ENCODE measurements around the gene DEDD.
A peak's percentile ranks its signal among the peaks of the same experiment; 100 is the strongest.

The DEDD gene

DNA sequence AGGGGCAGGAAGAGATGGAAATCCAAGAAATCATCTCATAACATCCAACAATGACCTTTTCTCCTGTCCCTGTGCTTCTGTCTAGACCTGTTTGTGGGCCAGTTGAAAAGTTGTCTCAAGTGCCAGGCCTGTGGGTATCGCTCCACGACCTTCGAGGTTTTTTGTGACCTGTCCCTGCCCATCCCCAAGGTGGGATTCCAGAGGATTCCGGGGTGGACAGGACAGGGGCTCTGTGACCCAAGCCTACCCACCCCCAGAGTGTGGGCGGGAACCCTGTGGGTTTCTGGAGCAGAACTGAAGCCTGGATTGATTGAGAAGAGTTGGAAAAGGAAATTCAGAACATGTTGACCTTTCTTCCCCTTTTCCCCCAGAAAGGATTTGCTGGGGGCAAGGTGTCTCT, 31.3 kb upstream of the DEDD start:
- H3K4me3 ChIP-seq (ENCODE audit: low read depth, low read length), result no peak overlapping the region
- TF ChIP-seq, protein P1, sequence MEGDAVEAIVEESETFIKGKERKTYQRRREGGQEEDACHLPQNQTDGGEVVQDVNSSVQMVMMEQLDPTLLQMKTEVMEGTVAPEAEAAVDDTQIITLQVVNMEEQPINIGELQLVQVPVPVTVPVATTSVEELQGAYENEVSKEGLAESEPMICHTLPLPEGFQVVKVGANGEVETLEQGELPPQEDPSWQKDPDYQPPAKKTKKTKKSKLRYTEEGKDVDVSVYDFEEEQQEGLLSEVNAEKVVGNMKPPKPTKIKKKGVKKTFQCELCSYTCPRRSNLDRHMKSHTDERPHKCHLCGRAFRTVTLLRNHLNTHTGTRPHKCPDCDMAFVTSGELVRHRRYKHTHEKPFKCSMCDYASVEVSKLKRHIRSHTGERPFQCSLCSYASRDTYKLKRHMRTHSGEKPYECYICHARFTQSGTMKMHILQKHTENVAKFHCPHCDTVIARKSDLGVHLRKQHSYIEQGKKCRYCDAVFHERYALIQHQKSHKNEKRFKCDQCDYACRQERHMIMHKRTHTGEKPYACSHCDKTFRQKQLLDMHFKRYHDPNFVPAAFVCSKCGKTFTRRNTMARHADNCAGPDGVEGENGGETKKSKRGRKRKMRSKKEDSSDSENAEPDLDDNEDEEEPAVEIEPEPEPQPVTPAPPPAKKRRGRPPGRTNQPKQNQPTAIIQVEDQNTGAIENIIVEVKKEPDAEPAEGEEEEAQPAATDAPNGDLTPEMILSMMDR (IDR thresholded peaks at IDR 0.05; ENCODE audit: borderline replicate concordance, insufficient read depth, low read depth, low read length), result no peak

DNA sequence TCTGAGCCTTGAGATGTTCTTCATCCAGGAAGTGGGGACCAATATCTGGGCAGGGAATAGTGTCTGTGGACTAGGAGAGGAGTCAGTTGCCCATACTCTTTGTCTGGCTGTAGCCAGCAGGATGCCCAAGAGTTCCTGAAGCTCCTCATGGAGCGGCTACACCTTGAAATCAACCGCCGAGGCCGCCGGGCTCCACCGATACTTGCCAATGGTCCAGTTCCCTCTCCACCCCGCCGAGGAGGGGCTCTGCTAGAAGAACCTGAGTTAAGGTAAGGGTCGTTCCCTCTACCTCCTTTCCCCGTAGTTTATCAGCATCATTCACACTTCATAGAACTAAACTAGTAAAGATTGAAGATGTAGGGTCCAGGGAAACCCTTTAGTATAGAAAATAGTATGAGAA, 30.3 kb upstream of the DEDD start:
- TF ChIP-seq, protein P1 (IDR thresholded peaks at IDR 0.05; ENCODE audit: borderline replicate concordance, insufficient read depth, low read depth, low read length), result no peak
- no peak overlapping the region for H3K4me3 ChIP-seq (ENCODE audit: low read depth, low read length)

DNA sequence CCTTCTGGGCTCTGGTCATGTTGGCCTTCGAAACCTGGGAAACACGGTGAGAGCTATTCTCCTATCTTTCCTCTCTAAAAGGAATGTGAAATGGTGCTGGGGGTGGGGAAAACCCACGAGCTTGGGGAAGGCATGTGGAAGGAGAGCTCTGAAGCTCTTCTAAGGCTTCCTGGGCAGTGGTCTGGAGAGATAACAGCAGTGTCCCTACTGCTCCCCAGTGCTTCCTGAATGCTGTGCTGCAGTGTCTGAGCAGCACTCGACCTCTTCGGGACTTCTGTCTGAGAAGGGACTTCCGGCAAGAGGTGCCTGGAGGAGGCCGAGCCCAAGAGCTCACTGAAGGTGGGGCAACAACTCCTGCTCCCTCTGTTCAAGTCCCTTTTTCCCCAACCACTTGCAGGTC, 29.6 kb upstream of the DEDD start:
- TF ChIP-seq, protein P1 (IDR thresholded peaks at IDR 0.05; ENCODE audit: borderline replicate concordance, insufficient read depth, low read depth, low read length), result no peak

DNA sequence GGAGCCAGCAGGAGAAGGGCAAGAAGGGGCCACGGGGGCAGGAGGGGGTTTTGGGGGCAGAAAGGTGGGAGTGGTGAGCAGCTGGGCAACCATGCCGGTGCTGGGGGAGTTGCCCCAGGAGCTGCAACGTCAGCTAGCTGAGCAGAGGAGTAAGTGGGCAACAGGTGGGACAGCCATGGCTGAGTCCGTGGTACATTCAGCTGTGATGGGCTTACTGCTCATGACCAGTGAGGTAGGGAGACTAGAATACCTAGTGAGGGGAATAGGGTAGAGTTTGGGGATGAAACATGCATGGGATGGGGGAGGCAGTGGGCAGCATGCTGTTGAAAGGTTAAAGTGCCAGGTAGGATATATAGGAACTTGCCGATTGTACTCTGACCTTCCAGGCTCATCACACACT, 29.2 kb upstream of the DEDD start:
- no peak overlapping the region for H3K4me3 ChIP-seq (ENCODE audit: low read depth, low read length)
- TF ChIP-seq, protein P1 (IDR thresholded peaks at IDR 0.05; ENCODE audit: borderline replicate concordance, insufficient read depth, low read depth, low read length), result no peak

More for the DNA sequence above, 29.6 kb upstream of the DEDD start:
- no peak overlapping the region for H3K4me3 ChIP-seq (ENCODE audit: low read depth, low read length)

DNA sequence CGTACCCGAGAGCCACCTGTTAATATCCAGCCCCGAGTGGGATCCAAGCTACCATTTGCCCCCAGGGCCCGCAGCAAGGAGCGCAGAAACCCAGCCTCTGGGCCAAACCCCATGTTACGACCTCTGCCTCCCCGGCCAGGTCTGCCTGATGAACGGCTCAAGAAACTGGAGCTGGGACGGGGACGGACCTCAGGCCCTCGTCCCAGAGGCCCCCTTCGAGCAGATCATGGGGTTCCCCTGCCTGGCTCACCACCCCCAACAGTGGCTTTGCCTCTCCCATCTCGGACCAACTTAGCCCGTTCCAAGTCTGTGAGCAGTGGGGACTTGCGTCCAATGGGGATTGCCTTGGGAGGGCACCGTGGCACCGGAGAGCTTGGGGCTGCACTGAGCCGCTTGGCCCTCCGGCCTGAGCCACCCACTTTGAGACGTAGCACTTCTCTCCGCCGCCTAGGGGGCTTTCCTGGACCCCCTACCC, 28.2 kb upstream of the DEDD start:
- no peak overlapping the region for H3K4me3 ChIP-seq (ENCODE audit: low read depth, low read length)
- TF ChIP-seq, protein P1 (IDR thresholded peaks at IDR 0.05; ENCODE audit: borderline replicate concordance, insufficient read depth, low read depth, low read length), result no peak

DNA sequence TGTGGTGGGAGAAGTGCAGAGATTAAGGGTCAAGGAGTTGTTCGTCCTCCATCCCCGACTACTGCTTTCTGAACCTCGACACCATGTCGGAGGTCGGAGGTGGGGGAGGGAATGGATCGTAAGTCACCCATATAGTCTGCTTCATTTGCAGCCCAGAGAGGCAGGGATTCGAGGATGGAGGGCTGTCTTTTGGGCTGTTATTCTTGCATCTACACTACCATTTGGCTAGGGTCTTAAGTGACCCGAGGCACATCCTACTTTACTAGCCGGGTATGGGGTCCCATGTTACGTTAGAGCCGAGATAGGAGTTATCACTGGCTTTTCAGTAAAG, 27.4 kb upstream of the DEDD start:
- TF ChIP-seq, protein P1 (IDR thresholded peaks at IDR 0.05; ENCODE audit: borderline replicate concordance, insufficient read depth, low read depth, low read length), result no peak
- peak overlapping the region; percentile 76 for H3K4me3 ChIP-seq (ENCODE audit: low read depth, low read length)

DNA sequence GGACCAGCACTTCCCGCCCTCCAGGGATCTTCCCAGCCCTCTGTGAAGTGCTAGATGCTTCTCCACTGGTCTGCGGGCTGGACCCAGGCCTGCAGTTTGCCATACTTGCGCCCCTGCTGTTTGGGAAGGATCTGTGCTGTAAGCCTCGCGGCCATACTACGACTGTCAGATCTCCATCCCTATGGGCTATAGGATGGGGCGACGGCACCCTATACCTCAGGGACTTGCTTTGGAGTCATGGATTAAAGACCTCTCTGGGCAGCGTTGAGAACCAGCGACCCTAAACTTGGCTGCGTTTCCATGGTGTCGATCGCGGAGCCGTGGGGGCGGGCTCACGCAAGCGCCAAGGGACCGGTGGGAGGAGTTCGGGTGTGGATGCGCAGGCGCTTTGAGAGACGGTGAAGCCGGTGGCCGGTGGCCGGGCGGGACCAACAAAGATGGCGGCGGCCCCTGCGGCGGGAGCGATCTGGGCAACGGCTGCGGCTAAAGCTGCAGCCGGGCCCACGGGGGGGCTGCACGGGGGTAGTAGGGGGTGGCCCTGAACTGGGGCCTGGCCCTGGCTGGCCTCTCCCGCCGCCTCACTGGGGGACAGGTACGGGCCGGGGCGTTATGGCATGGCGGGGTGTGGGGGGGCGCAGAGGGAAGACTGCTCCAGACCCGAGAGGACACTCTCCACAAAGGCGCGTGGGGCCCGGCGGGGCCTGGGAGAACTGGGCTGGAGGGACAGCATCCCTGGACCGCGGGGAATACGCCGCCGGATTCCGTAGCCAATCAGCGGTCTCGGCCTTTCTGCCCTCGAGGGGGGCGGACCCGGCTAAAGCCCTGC, 26.8 kb upstream of the DEDD start, which contains the start of gene USP21:
USP21 (plus strand) TSS at position 414 of the 826 bp plus-strand sequence. CDS start 1,141 bp downstream, outside the sequence.
- peak within 1 kb of the TSS; percentile 76 for H3K4me3 ChIP-seq (ENCODE audit: low read depth, low read length)
- TF ChIP-seq, protein P1 (IDR thresholded peaks at IDR 0.05; ENCODE audit: borderline replicate concordance, insufficient read depth, low read depth, low read length), result no peak

All from GM12875 (cell line).